ENCODE measurements around the gene FST.

FST gene

GRCh38 chr5:53480416-53481158 lies at the start of gene FST:
FST (plus strand) TSS chr5:53480629; CDS start chr5:53480792, 163 bp downstream.
- DNase-seq: no peak

- DNase-seq: no peak
Observed at GRCh38 chr5:53431665-53432064, 48.8 kb upstream of the FST start.

GRCh38 chr5:53433026-53433425 lies 47.4 kb upstream of the FST start:
- DNase-seq: no peak

- no peak for DNase-seq
Observed at GRCh38 chr5:53434541-53434940, 45.9 kb upstream of the FST start.

- no peak for DNase-seq
Observed at GRCh38 chr5:53436480-53437191, 43.8 kb upstream of the FST start.

GRCh38 chr5:53438079-53438478 lies 42.4 kb upstream of the FST start:
- no peak for DNase-seq

- no peak for DNase-seq
Observed at GRCh38 chr5:53438486-53439472, 41.6 kb upstream of the FST start.

- DNase-seq: no peak
Observed at GRCh38 chr5:53442961-53443360, 37.5 kb upstream of the FST start.

GRCh38 chr5:53445569-53445968 lies 34.9 kb upstream of the FST start:
- DNase-seq: no peak

GRCh38 chr5:53446908-53447307 lies 33.5 kb upstream of the FST start:
- DNase-seq: no peak

- no peak for DNase-seq
Observed at GRCh38 chr5:53448851-53449250, 31.6 kb upstream of the FST start.

- no peak for DNase-seq
Observed at GRCh38 chr5:53453898-53454718, 26.3 kb upstream of the FST start.

- DNase-seq: no peak
Observed at GRCh38 chr5:53454719-53455000, 25.8 kb upstream of the FST start.

- no peak for DNase-seq
Observed at GRCh38 chr5:53456366-53456765, 24.1 kb upstream of the FST start.

- no peak for DNase-seq
Observed at GRCh38 chr5:53463909-53464621, 16.4 kb upstream of the FST start.

- no peak for DNase-seq
Observed at GRCh38 chr5:53464722-53465121, 15.7 kb upstream of the FST start.

- DNase-seq: no peak
Observed at GRCh38 chr5:53469946-53470687, 10.3 kb upstream of the FST start.

- no peak for DNase-seq
Observed at GRCh38 chr5:53472279-53472678, 8.2 kb upstream of the FST start.

GRCh38 chr5:53472720-53473510 lies 7.5 kb upstream of the FST start:
- no peak for DNase-seq

GRCh38 chr5:53473633-53474032 lies 6.8 kb upstream of the FST start:
- no peak for DNase-seq

Data from activated effector memory CD4-positive, alpha-beta T cell treated with Interleukin-2 at 50 U/mL for 16 hours (primary cell).